Endothelial cell of umbilical vein (primary cell): Measurements from ENCODE around the gene IGSF22. TPM values are rescaled to one million over a fixed set of nuclear protein-coding genes. Genes with fewer than 3 reads are reported as not detected.

Experiments used
- BruUV-seq: library from RNA; stranded (reverse); fragments of 400-500 nt; replicated peaks from 2 replicates; lab custom pipeline; 2021; lab: Mats Ljungman, UMichigan
- CTCF ChIA-PET: fragments of 300-600, 350-600 bp; sonication (Branson Sonifier 250); formaldehyde crosslinking; loops from one replicate; lab custom pipeline; 2021; ENCODE audit warnings: antibody characterized with exemption, inconsistent platforms; lab: Charles Lee
- POLR2A ChIA-PET: fragments of 300-600, 350-600 bp; sonication (Branson Sonifier 250); formaldehyde crosslinking; loops from one replicate; lab custom pipeline; 2021; ENCODE audit warnings: antibody characterized with exemption, inconsistent platforms; lab: Charles Lee
- DNase-seq: peaks from one replicate; pipeline ENCODE4 v3.0.0-alpha.2; 2011; ENCODE audit warnings: low read depth, low spot score
- FAIRE-seq: peaks from 2 replicates; lab custom pipeline; 2011; peaks lifted over from hg19 to GRCh38; lab: Jason Lieb, UNC
- H2AFZ ChIP-seq: 2 replicates; pipeline ENCODE4 v1.6.0; 2012; ENCODE audit warnings: low read depth, low read length, control low read depth, inconsistent platforms
- H3K27ac ChIP-seq: 2 replicates; pipeline ENCODE4 v1.5.1; 2011; ENCODE audit warnings: low read depth, mild to moderate bottlenecking, control low read depth, low read length, moderate library complexity; ENCODE audit not compliant: insufficient read depth
- H3K27me3 ChIP-seq, 2 experiments: 2 replicates each; pipeline versions ENCODE4 v1.6.0 to v1.6.1; 2011; ENCODE audit warnings: low read length in 2 of 2, mixed read lengths in 1 of 2; ENCODE audit not compliant: control insufficient read depth in 2 of 2, insufficient read depth in 2 of 2
- H3K36me3 ChIP-seq, 2 experiments: 2 replicates in 1 of 2; 3 replicates in 1 of 2; pipeline ENCODE4 v1.5.1; 2011; ENCODE audit warnings: low read length in 2 of 2, mild to moderate bottlenecking in 1 of 2, moderate library complexity in 1 of 2; ENCODE audit not compliant: control insufficient read depth in 2 of 2, insufficient read depth in 2 of 2; ENCODE audit errors: extremely low read depth in 1 of 2
- H3K4me1 ChIP-seq: 3 replicates; pipeline ENCODE4 v1.5.1; 2011; ENCODE audit warnings: mild to moderate bottlenecking, low read length; ENCODE audit not compliant: control insufficient read depth, insufficient read depth; ENCODE audit errors: extremely low read depth
- H3K4me2 ChIP-seq: 2 replicates; pipeline ENCODE4 v1.6.1; 2011; ENCODE audit warnings: low read length, control low read depth, mixed read lengths; ENCODE audit not compliant: insufficient read depth
- H3K4me3 ChIP-seq, 3 experiments: fragments of 200-600 bp in 1 of 3; sonication (generic), shearing (Covaris generic) in 1 of 3; replicated peaks in 1 of 3; 2 replicates each; pipeline ENCODE4 v1.5.1; 2011 to 2016; ENCODE audit warnings: control low read depth in 3 of 3, low read length in 3 of 3, mild to moderate bottlenecking in 2 of 3, inconsistent platforms in 1 of 3, low read depth in 1 of 3, moderate library complexity in 1 of 3; ENCODE audit not compliant: insufficient read depth in 1 of 3
- H3K79me2 ChIP-seq: 2 replicates; pipeline ENCODE4 v1.6.0; 2012; ENCODE audit warnings: low read length, inconsistent platforms; ENCODE audit not compliant: control insufficient read depth, insufficient read depth
- H3K9ac ChIP-seq: replicated peaks from 2 replicates; pipeline ENCODE3; 2011; ENCODE audit warnings: low read length, control low read depth; ENCODE audit not compliant: insufficient read depth; ENCODE audit errors: extremely low read depth
- H3K9me1 ChIP-seq: replicated peaks from 3 replicates; pipeline ENCODE4 v1.6.0; 2011; ENCODE audit warnings: mild to moderate bottlenecking, low read length; ENCODE audit not compliant: control insufficient read depth, insufficient read depth; ENCODE audit errors: extremely low read depth
- H3K9me3 ChIP-seq: replicated peaks from 2 replicates; pipeline ENCODE4 v1.5.1; 2012; ENCODE audit warnings: low read length, inconsistent platforms; ENCODE audit not compliant: control insufficient read depth, insufficient read depth
- H4K20me1 ChIP-seq: replicated peaks from 2 replicates; pipeline ENCODE3; 2011; ENCODE audit warnings: mild to moderate bottlenecking, low read length; ENCODE audit not compliant: control insufficient read depth, insufficient read depth; ENCODE audit errors: extremely low read depth
- EZH2 ChIP-seq: IDR thresholded peaks from 2 replicates; pipeline ENCODE4 v1.6.1; 2012; ENCODE audit warnings: borderline replicate concordance, low read depth, mild to moderate bottlenecking, moderate library complexity, low read length, inconsistent platforms; ENCODE audit not compliant: severe bottlenecking
- FOS ChIP-seq: IDR thresholded peaks from 2 replicates; pipeline ENCODE4 v1.6.1; 2011; ENCODE audit warnings: mild to moderate bottlenecking, low read length, moderate library complexity, borderline replicate concordance; ENCODE audit not compliant: insufficient read depth
- GATA2 ChIP-seq: IDR thresholded peaks from 2 replicates; pipeline ENCODE4 v1.7.0; 2011; ENCODE audit warnings: low read depth, mild to moderate bottlenecking, moderate library complexity, mixed read lengths, low read length; ENCODE audit not compliant: insufficient read length, insufficient read depth
- JUN ChIP-seq: IDR thresholded peaks from 2 replicates; pipeline ENCODE4 v1.6.1; 2011; ENCODE audit warnings: borderline replicate concordance, low read depth; ENCODE audit not compliant: insufficient read length, insufficient read depth
- MYC ChIP-seq: IDR thresholded peaks from one replicate; pipeline ENCODE4 v1.6.1; 2011; ENCODE audit warnings: mild to moderate bottlenecking, low read depth, low read length
- POLR2A ChIP-seq: IDR thresholded peaks from 2 replicates; pipeline ENCODE4 v1.6.1; 2012; ENCODE audit warnings: low read depth, mild to moderate bottlenecking, control low read depth, low read length
- POLR2AphosphoS5 ChIP-seq: IDR thresholded peaks from 2 replicates; pipeline ENCODE4 v1.6.1; 2012; ENCODE audit warnings: low read depth, mild to moderate bottlenecking, control low read depth, low read length, moderate library complexity; ENCODE audit not compliant: insufficient read depth
- dilution Hi-C: fragments of 300-500 bp; cut with MboI; formaldehyde crosslinking; loops from one replicate; pipeline ENCODE4 v1.15.0; 2019; ENCODE audit warnings: low sequenced_read_pairs; ENCODE audit not compliant: extremely low pct_ligation_motif_present
- intact Hi-C: fragments of 100-400 bp; cut with micrococcal nuclease; formaldehyde crosslinking; loops from one replicate; pipeline ENCODE4 v1.10.0; 2022
- polyA plus RNA-seq, 4 experiments: library from polyadenylated mRNA; depleted of rRNA in 3 of 4; stranded (reverse) in 3 of 4; unstranded in 1 of 4; fragments of >200 nt; gene quantifications; 2 replicates each; pipeline versions ENCODE4 v1.2.1 to v1.2.3, GENCODE V29; 2011 to 2012; ENCODE audit warnings: missing spikeins in 1 of 4
- total RNA-seq: library from RNA; stranded (reverse); gene quantifications from 2 replicates; pipeline ENCODE4 v1.2.3, GENCODE V29; 2021
- TF ChIP-seq, protein P1 (sequence below): IDR thresholded peaks from 2 replicates; pipeline ENCODE4 v1.6.1; 2011; ENCODE audit not compliant: insufficient read depth, insufficient read length
- TF ChIP-seq, protein P2 (sequence below), 2 donors: IDR thresholded peaks; 1 replicate in 1 of 2; 2 replicates in 1 of 2; pipeline ENCODE4 v1.5.1; 2011; ENCODE audit warnings: low read length in 2 of 2, mild to moderate bottlenecking in 2 of 2, moderate library complexity in 2 of 2, control low read depth in 1 of 2, inconsistent platforms in 1 of 2, low read depth in 1 of 2; ENCODE audit not compliant: insufficient read depth in 1 of 2; ENCODE audit errors: extremely low read depth in 1 of 2

The IGSF22 gene
- total and polyA plus RNA-seq, 2 donors (not counting 3 experiments of a cell fraction or from before 2014, with no cell fraction given): not detected

- dilution Hi-C loops (no loop called here), intact Hi-C loops (no loop called here)
- Histone ChIP-seq H2AFZ (no peak overlapping the region), H4K20me1 (no peaks in the 10 kb centered on the region), H3K9ac (no peak overlapping the region), H3K36me3 (no peaks in the 10 kb centered on the region), H3K9me1 (no peaks in the 10 kb centered on the region), H3K4me3 (no peak overlapping the region), H3K9me3 (no peaks in the 10 kb centered on the region), H3K4me1 (no peaks in the 10 kb centered on the region), H3K4me2 (no peak overlapping the region), H3K27ac (no peak overlapping the region), H3K27me3 (peaks cover 0 to 7% of the 10 kb centered on the region in 2 experiments), H3K79me2 (no peaks in the 10 kb centered on the region)
- FAIRE-seq (no peak), DNase-seq (no peak)
- POLR2A ChIA-PET: no interaction called here
- TF ChIP-seq EZH2 (no peak), GATA2 (no peak), POLR2AphosphoS5 (no peak), MYC (no peak), JUN (no peak), POLR2A (no peak), FOS (no peak)
- TF ChIP-seq, protein P1, sequence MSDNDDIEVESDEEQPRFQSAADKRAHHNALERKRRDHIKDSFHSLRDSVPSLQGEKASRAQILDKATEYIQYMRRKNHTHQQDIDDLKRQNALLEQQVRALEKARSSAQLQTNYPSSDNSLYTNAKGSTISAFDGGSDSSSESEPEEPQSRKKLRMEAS: no peak
- TF ChIP-seq, protein P2, sequence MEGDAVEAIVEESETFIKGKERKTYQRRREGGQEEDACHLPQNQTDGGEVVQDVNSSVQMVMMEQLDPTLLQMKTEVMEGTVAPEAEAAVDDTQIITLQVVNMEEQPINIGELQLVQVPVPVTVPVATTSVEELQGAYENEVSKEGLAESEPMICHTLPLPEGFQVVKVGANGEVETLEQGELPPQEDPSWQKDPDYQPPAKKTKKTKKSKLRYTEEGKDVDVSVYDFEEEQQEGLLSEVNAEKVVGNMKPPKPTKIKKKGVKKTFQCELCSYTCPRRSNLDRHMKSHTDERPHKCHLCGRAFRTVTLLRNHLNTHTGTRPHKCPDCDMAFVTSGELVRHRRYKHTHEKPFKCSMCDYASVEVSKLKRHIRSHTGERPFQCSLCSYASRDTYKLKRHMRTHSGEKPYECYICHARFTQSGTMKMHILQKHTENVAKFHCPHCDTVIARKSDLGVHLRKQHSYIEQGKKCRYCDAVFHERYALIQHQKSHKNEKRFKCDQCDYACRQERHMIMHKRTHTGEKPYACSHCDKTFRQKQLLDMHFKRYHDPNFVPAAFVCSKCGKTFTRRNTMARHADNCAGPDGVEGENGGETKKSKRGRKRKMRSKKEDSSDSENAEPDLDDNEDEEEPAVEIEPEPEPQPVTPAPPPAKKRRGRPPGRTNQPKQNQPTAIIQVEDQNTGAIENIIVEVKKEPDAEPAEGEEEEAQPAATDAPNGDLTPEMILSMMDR (IDR thresholded peaks at IDR 0.05; ENCODE audit: extremely low read depth in 1 of 2, insufficient read depth in 1 of 2, low read depth in 1 of 2, low read length in 2 of 2): no peak
- CTCF ChIA-PET: interaction anchor here (0.6 to 2.7 kb wide), 4 partner anchors 8 to 14 kb away, joined by 3 to 18 read pairs (median 5); no protein-coding TSS in a partner anchor
- BruUV-seq: no TSS peak
Measured at GRCh38 chr11:18713646-18714442, 12.1 kb downstream of the IGSF22 start.
